HepG2 (cell line): ENCODE results near the gene PRSS21. TPM values are rescaled to one million over a fixed set of nuclear protein-coding genes. Genes with fewer than 3 reads are reported as not detected.

Experiments used
- BATF2 ChIP-seq: sonication (generic); formaldehyde crosslinking; IDR thresholded peaks from 2 replicates; pipeline ENCODE4 v1.8.0; 2022; ENCODE audit warnings: mild to moderate bottlenecking, missing genetic modification reagents, moderate library complexity
- CBX5 ChIP-seq: sonication (generic); formaldehyde crosslinking; IDR thresholded peaks from 2 replicates; pipeline ENCODE4 v1.4.0; 2020; ENCODE audit warnings: missing genetic modification reagents, borderline replicate concordance
- HDAC6 ChIP-seq: fragments of 200-600 bp; sonication (generic); IDR thresholded peaks from 2 replicates; pipeline ENCODE4 v1.7.0; 2017; ENCODE audit warnings: mild to moderate bottlenecking, antibody characterized with exemption, low read length, low read depth
- HMGXB4 ChIP-seq, 2 experiments: sonication (generic) in 1 of 2; formaldehyde crosslinking in 1 of 2; IDR thresholded peaks; 2 replicates each; pipeline versions ENCODE4 v1.4.0 to v1.6.1; 2018 to 2020; ENCODE audit warnings: missing genetic modification reagents in 2 of 2, borderline replicate concordance in 1 of 2, low read depth in 1 of 2, mild to moderate bottlenecking in 1 of 2, missing biosample characterization in 1 of 2
- POLR2A ChIP-seq, 2 experiments: IDR thresholded peaks; 2 replicates each; pipeline ENCODE4 v1.6.1; 2011; ENCODE audit warnings: low read depth in 2 of 2, low read length in 2 of 2, mild to moderate bottlenecking in 1 of 2, moderate library complexity in 1 of 2; ENCODE audit not compliant: insufficient read depth in 1 of 2
- POLR2AphosphoS2 ChIP-seq: IDR thresholded peaks from 2 replicates; pipeline ENCODE4 v1.6.1; 2011; ENCODE audit warnings: low read depth, low read length, improper control_type of control experiment
- RFX5 ChIP-seq: IDR thresholded peaks from 2 replicates; pipeline ENCODE4 v1.6.1; 2011; ENCODE audit warnings: low read depth, low read length, improper control_type of control experiment
- SKIL ChIP-seq: sonication (generic); formaldehyde crosslinking; IDR thresholded peaks from 2 replicates; pipeline ENCODE4 v1.8.0; 2022; ENCODE audit warnings: missing genetic modification reagents, mild to moderate bottlenecking, moderate library complexity, borderline replicate concordance
- TAF1 ChIP-seq: sonication (generic); formaldehyde crosslinking; IDR thresholded peaks from 2 replicates; pipeline ENCODE4 v1.4.0; 2020; ENCODE audit warnings: missing genetic modification reagents
- TGIF2 ChIP-seq: IDR thresholded peaks from 2 replicates; pipeline ENCODE4 v1.6.1; 2016; ENCODE audit warnings: control low read depth, missing compliant biosample characterization
- ZBTB49 ChIP-seq: sonication (generic); formaldehyde crosslinking; IDR thresholded peaks from 2 replicates; pipeline ENCODE4 v1.4.0; 2020; ENCODE audit warnings: missing genetic modification reagents, borderline replicate concordance
- ZFX ChIP-seq: sonication (generic); formaldehyde crosslinking; IDR thresholded peaks from 2 replicates; pipeline ENCODE4 v1.4.0; 2020; ENCODE audit warnings: mild to moderate bottlenecking, low read depth, missing genetic modification reagents, moderate library complexity
- ZIK1 ChIP-seq: sonication (generic); formaldehyde crosslinking; IDR thresholded peaks from 2 replicates; pipeline ENCODE4 v1.5.0; 2020; ENCODE audit warnings: mild to moderate bottlenecking, low read depth, missing genetic modification reagents, borderline replicate concordance
- ZKSCAN1 ChIP-seq: fragments of 150-350 bp; IDR thresholded peaks from 2 replicates; pipeline ENCODE4 v1.6.1; 2014; ENCODE audit warnings: low read length
- ZNF574 ChIP-seq: sonication (generic); formaldehyde crosslinking; IDR thresholded peaks from 2 replicates; pipeline ENCODE4 v1.4.0; 2020; ENCODE audit warnings: missing genetic modification reagents
- ZNF607 ChIP-seq: sonication (generic); formaldehyde crosslinking; IDR thresholded peaks from 2 replicates; pipeline ENCODE4 v1.5.1; 2020; ENCODE audit warnings: missing genetic modification reagents, mild to moderate bottlenecking, borderline replicate concordance
- ZNF619 ChIP-seq: sonication (generic); formaldehyde crosslinking; IDR thresholded peaks from 2 replicates; pipeline ENCODE4 v1.4.0; 2020; ENCODE audit warnings: mild to moderate bottlenecking, missing genetic modification reagents
- polyA plus RNA-seq, 8 experiments: library from polyadenylated mRNA; depleted of rRNA in 3 of 8; stranded (reverse) in 7 of 8; unstranded in 1 of 8; fragments of >200 nt; fragmentation: Illumina TruSeq in 4 of 8; extraction: Trizol in 4 of 8; gene quantifications; 2 replicates each; pipeline versions ENCODE4 v1.2.1 to v1.2.3, GENCODE V29; 2011 to 2016; ENCODE audit warnings: low read depth in 4 of 8, missing spikeins in 1 of 8, mixed read lengths in 1 of 8; ENCODE audit not compliant: insufficient read depth in 1 of 8
- total RNA-seq, 5 experiments: library from RNA; depleted of rRNA; stranded (reverse); fragments of >200 nt; fragmentation: Illumina TruSeq; extraction: Trizol; gene quantifications; 2 replicates each; pipeline ENCODE4 v1.2.3, GENCODE V29; 2016; ENCODE audit warnings: low read depth in 1 of 5

PRSS21 gene
- total and polyA plus RNA-seq, 2 of the 13 experiments (the other 11 are each of a cell fraction or from before 2014, with no cell fraction given): not detected

GRCh38 chr16:2777231-2777902 is 39.7 kb upstream of the PRSS21 start, which contains the start of gene ELOB (continued):
- peak; percentile 66 to 86; a peak in 2 of 4 replicates for TF ChIP-seq HMGXB4 (CRISPR knock-in tag; IDR thresholded peaks at IDR 0.05; ENCODE audit: borderline replicate concordance in 1 of 2, low read depth in 1 of 2)
- TF ChIP-seq ZKSCAN1: no peak
- no peak for TF ChIP-seq CBX5
- peak; percentile 95 for TF ChIP-seq TAF1 (CRISPR knock-in tag)
- peak; percentile 75 for TF ChIP-seq ZNF574 (CRISPR knock-in tag)
- peak; percentile 71 to 80 for TF ChIP-seq POLR2A (IDR thresholded peaks at IDR 0.05; ENCODE audit: insufficient read depth in 1 of 2, low read depth in 2 of 2, low read length in 2 of 2)
- TF ChIP-seq HDAC6: no peak
- no peak for TF ChIP-seq TGIF2 (CRISPR knock-in tag)
- no peak for TF ChIP-seq RFX5
- no peak for TF ChIP-seq POLR2AphosphoS2
- TF ChIP-seq ZBTB49 (CRISPR knock-in tag): no peak
- no peak for TF ChIP-seq ZIK1 (CRISPR knock-in tag)
- TF ChIP-seq ZNF619: no peak
- TF ChIP-seq ZFX (CRISPR knock-in tag): peak; percentile 72
- no peak for TF ChIP-seq SKIL (CRISPR knock-in tag)
- peak; percentile 49; the same call in 1 of the 2 replicates for TF ChIP-seq ZNF607 (CRISPR knock-in tag)
- no peak for TF ChIP-seq BATF2 (CRISPR knock-in tag)
